BJ (cell line): ENCODE data around the gene AWAT2. TPM values are rescaled to one million over a fixed set of nuclear protein-coding genes. Genes with fewer than 3 reads are reported as not detected.

Source experiments
- CTCF ChIA-PET: fragments of 350-600 bp; formaldehyde crosslinking; extraction: SDS; loops from one replicate; lab custom pipeline; 2021; ENCODE audit warnings: antibody characterized with exemption, inconsistent platforms; lab: Yijun Ruan, JAX
- POLR2A ChIA-PET: fragments of 300-600 bp; sonication (Branson Sonifier 250); formaldehyde crosslinking; extraction: SDS; loops from one replicate; lab custom pipeline; 2021; ENCODE audit warnings: antibody characterized with exemption; lab: Charles Lee
- DNase-seq: peaks from one replicate; pipeline ENCODE4 v3.0.0-alpha.2; 2011; ENCODE audit warnings: low read depth
- H3K27me3 ChIP-seq: 2 replicates; pipeline ENCODE4 v1.6.0; 2011; ENCODE audit warnings: low read length; ENCODE audit not compliant: control insufficient read depth, insufficient read depth
- H3K36me3 ChIP-seq: 2 replicates; pipeline ENCODE4 v1.5.1; 2011; ENCODE audit warnings: low read length; ENCODE audit not compliant: control insufficient read depth, insufficient read depth
- H3K4me3 ChIP-seq: 2 replicates; pipeline ENCODE4 v1.5.1; 2011; ENCODE audit warnings: low read depth, mild to moderate bottlenecking, control low read depth, low read length
- polyA plus RNA-seq: library from polyadenylated mRNA; depleted of rRNA; stranded (reverse); fragments of >200 nt; gene quantifications from 2 replicates; pipeline ENCODE4 v1.2.3, GENCODE V29; 2011
- TF ChIP-seq, protein P1 (sequence below): IDR thresholded peaks from 2 replicates; pipeline ENCODE4 v1.5.1; 2011; ENCODE audit warnings: low read depth, mild to moderate bottlenecking, control low read depth, inconsistent platforms, low read length, moderate library complexity; ENCODE audit not compliant: insufficient read depth

AWAT2 gene
- polyA plus RNA-seq, 1 experiment, result not detected

DNA sequence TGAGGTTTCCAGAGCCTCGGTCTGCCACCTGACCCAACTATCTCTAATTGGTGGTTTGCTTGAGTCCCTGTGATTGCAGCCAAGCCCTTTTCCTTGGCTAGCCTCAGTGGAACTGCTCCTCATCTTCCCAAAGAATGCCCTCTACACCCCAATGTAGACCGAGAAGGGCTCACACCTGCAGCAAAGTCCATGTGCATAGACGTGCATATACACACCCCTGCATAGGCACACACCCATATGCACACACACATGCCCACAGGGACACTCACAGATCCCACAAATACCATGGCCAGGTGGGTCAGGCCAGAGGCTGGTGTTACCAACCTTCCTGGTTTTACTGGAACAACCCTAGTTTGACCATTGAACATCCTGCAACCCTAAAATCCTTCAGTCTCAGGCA lies 332 bp downstream of the AWAT2 start:
- ChIA-PET CTCF (no interaction called here), POLR2A (no interaction called here)
- no peak for DNase-seq
- Histone ChIP-seq H3K4me3 (no peak overlapping the region), H3K27me3 (no peaks in the 10 kb centered on the region), H3K36me3 (no peaks in the 10 kb centered on the region)
- TF ChIP-seq, protein P1, sequence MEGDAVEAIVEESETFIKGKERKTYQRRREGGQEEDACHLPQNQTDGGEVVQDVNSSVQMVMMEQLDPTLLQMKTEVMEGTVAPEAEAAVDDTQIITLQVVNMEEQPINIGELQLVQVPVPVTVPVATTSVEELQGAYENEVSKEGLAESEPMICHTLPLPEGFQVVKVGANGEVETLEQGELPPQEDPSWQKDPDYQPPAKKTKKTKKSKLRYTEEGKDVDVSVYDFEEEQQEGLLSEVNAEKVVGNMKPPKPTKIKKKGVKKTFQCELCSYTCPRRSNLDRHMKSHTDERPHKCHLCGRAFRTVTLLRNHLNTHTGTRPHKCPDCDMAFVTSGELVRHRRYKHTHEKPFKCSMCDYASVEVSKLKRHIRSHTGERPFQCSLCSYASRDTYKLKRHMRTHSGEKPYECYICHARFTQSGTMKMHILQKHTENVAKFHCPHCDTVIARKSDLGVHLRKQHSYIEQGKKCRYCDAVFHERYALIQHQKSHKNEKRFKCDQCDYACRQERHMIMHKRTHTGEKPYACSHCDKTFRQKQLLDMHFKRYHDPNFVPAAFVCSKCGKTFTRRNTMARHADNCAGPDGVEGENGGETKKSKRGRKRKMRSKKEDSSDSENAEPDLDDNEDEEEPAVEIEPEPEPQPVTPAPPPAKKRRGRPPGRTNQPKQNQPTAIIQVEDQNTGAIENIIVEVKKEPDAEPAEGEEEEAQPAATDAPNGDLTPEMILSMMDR, result no peak

DNA sequence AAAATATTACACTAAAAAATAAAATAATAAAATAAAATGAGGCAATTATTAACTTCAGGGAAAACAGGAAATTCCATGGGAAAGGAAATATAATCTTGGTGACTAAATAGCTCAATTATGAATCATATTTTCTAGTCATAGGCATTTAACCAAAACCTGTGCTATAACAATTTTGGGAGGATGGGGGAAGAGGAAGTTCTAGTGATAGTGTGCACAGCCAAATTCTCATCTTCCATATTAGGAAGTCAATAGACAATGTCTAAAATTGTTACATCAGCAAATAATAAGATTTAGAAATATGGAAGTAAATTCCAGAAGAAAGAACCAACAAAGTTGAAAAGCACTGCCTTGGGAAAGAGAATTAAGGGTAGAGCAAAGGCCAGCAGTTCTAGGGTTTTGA lies 2.8 kb downstream of the AWAT2 start:
- no peak overlapping the region for H3K4me3 ChIP-seq
- ChIA-PET CTCF (interaction anchor here (0.7 to 1.3 kb wide), 2 partner anchors 13 to 1589 kb away, joined by 3 to 4 read pairs; no protein-coding TSS in a partner anchor), POLR2A (no interaction called here)
- H3K27me3 ChIP-seq, result no peaks in the 10 kb centered on the region
- TF ChIP-seq, protein P1, result no peak
- DNase-seq, result no peak
- H3K36me3 ChIP-seq, result no peaks in the 10 kb centered on the region

DNA sequence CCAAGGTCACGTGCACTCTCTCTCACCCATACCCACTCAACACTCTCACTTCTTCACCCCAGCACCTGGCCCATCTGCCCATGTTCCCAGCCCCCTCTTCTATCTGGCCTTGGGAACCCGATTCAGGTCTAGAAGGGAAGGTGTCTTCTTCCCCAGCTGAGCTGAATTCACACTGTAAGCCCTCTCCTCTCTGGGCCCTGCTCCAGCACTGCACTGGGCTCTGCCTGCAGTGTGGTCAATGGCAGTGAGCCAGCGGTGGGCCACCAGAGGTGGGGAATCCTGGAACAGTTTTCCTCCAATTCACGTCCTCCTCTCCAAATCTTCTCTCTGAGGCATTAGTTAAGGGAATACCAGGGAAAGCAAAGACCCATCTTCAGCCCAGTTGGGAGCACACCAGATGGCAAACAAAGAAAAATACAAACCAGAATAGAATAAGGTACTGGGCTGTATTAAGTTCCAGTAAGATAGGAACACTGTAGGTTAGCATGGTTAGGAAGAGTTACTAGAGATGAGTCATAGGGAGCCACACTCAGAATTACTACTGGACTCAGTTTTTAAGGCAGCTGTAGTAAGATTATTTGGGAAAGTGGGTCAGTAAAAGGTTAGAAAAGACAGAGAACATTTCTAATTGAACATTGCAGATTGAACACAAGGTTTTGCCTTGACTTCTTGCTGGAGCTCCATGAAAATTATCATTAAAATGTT lies 5.0 kb downstream of the AWAT2 start:
- no peak for DNase-seq
- H3K36me3 ChIP-seq, result no peaks in the 10 kb centered on the region
- ChIA-PET POLR2A (no interaction called here), CTCF (no interaction called here)
- TF ChIP-seq, protein P1, result no peak
- H3K27me3 ChIP-seq, result no peaks in the 10 kb centered on the region
- no peak overlapping the region for H3K4me3 ChIP-seq

DNA sequence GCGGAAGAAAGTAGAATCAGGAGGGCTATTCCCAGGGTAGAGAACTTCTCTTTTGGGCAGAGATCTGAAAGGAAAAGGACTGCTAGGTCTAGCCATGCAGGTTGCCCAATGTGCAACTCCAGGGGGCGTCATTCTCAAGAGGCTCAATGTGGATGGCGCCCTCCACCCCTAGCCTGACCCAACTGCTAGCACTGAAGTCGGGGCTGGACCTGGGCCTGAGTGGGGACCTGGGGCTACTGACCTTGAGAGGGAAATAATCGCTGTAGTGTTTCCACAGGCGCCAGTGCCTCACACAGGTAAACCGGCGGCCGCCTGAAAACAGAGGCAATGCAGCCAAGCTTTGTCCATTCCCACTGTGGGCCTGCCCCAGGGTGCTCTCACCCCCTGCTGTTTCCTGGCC lies 6.1 kb downstream of the AWAT2 start:
- TF ChIP-seq, protein P1, result no peak
- no peaks in the 10 kb centered on the region for H3K27me3 ChIP-seq
- POLR2A ChIA-PET, result no interaction called here
- CTCF ChIA-PET, result interaction anchor here (1.0 to 2.4 kb wide), 2 partner anchors 11 to 13 kb away, joined by 3 to 4 read pairs; no protein-coding TSS in a partner anchor
- no peaks in the 10 kb centered on the region for H3K36me3 ChIP-seq
- no peak for DNase-seq
- no peak overlapping the region for H3K4me3 ChIP-seq

DNA sequence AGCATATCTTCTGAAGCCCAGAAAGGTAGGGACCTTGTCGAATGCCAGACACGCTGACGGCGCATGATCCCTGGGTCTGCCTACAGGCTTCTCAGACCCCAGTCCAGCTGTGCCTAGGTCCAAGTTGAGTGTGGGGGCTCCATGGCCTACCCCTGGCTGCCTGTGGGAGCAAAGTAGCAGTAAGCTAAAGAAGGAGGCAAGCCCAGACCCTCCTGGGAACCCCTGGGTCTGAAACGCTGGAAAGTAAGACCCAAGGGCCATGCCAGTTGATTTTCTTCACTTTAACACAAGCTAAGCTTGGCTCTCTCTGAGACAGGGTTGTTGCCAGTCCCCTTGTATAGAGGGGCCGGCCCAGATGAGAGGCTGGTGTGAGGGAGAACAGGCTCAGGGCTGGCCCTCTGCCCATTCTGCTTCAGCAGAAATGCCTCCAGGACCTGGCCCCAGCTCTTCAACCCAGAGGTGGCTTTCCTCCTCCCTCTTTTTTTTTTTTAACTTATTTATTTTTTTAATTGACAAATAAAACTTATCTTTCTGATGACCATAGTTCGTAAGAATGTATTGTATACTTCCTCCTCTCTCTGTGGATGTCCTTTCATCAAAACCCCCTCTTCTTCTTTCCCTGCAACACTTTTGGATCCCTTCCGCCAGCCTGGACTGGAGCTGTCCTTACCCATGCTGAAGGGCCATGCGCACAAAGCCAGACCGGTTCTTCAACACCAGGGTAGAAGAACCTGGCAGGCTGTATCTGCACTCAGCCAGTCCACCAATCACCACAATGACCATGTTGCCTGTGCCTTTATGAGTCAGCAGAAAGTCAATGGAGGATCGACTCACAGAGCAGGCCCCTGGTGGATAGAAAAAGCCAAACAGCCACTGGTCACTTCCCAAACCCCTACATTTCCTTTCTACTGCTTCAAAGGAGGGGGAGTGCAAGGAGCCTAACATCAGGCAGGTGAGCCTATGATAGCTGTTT lies 7.1 kb downstream of the AWAT2 start:
- Histone ChIP-seq H3K36me3 (no peaks in the 10 kb centered on the region), H3K27me3 (no peaks in the 10 kb centered on the region), H3K4me3 (no peak overlapping the region)
- POLR2A ChIA-PET, result no interaction called here
- DNase-seq, result no peak
- CTCF ChIA-PET, result interaction anchor here (1.0 to 2.4 kb wide), 3 partner anchors 10 to 55 kb away, joined by 3 to 4 read pairs (median 4); no protein-coding TSS in a partner anchor
- TF ChIP-seq, protein P1, result no peak
